HepG2 (cell line): ENCODE results near the gene CCDC86. TPM values are rescaled to one million over a fixed set of nuclear protein-coding genes. Genes with fewer than 3 reads are reported as not detected.

Source experiments
- GABPA ChIP-seq, 2 experiments: IDR thresholded peaks; 2 replicates each; pipeline ENCODE4 v1.6.1; 2011 to 2016; ENCODE audit warnings: low read depth in 2 of 2, low read length in 1 of 2, missing biosample characterization in 1 of 2, missing genetic modification characterization in 1 of 2
- GABPB1 ChIP-seq: IDR thresholded peaks from 2 replicates; pipeline ENCODE4 v1.6.1; 2016; ENCODE audit warnings: mild to moderate bottlenecking, missing genetic modification reagents, moderate library complexity, missing compliant biosample characterization
- NCOA5 ChIP-seq: sonication (generic); formaldehyde crosslinking; IDR thresholded peaks from 2 replicates; pipeline ENCODE4 v1.4.0; 2020; ENCODE audit warnings: missing genetic modification reagents
- NRL ChIP-seq: sonication (generic); formaldehyde crosslinking; IDR thresholded peaks from 2 replicates; pipeline ENCODE4 v1.5.0; 2020; ENCODE audit warnings: missing genetic modification reagents, mild to moderate bottlenecking, moderate library complexity, borderline replicate concordance
- RELA ChIP-seq: sonication (generic); formaldehyde crosslinking; IDR thresholded peaks from 2 replicates; pipeline ENCODE4 v1.4.0; 2020; ENCODE audit warnings: missing genetic modification reagents
- ZBTB25 ChIP-seq: IDR thresholded peaks from 2 replicates; pipeline ENCODE4 v1.6.1; 2018; ENCODE audit warnings: missing genetic modification reagents
- ZFP1 ChIP-seq: IDR thresholded peaks from 2 replicates; pipeline ENCODE4 v1.6.1; 2016
- ZNF225 ChIP-seq: sonication (generic); formaldehyde crosslinking; IDR thresholded peaks from 2 replicates; pipeline ENCODE4 v1.4.0; 2020; ENCODE audit warnings: mild to moderate bottlenecking, missing genetic modification reagents
- ZNF256 ChIP-seq: sonication (generic); formaldehyde crosslinking; conservative IDR thresholded peaks from 2 replicates; pipeline ENCODE4 v1.4.0; 2020; ENCODE audit warnings: missing genetic modification reagents
- ZNF333 ChIP-seq: sonication (generic); formaldehyde crosslinking; IDR thresholded peaks from 2 replicates; pipeline ENCODE4 v1.4.0; 2020; ENCODE audit warnings: mild to moderate bottlenecking, missing genetic modification reagents, borderline replicate concordance
- ZNF543 ChIP-seq: sonication (generic); formaldehyde crosslinking; IDR thresholded peaks from 2 replicates; pipeline ENCODE4 v1.4.0; 2020; ENCODE audit warnings: mild to moderate bottlenecking, missing genetic modification reagents
- ZNF678 ChIP-seq: sonication (generic); formaldehyde crosslinking; IDR thresholded peaks from 2 replicates; pipeline ENCODE4 v1.4.0; 2020; ENCODE audit warnings: mild to moderate bottlenecking, missing genetic modification reagents
- ZSCAN31 ChIP-seq: sonication (generic); formaldehyde crosslinking; IDR thresholded peaks from 2 replicates; pipeline ENCODE4 v1.5.0; 2020; ENCODE audit warnings: low read depth, mild to moderate bottlenecking, missing genetic modification reagents
- polyA plus RNA-seq, 8 experiments: library from polyadenylated mRNA; depleted of rRNA in 3 of 8; stranded (reverse) in 7 of 8; unstranded in 1 of 8; fragments of >200 nt; fragmentation: Illumina TruSeq in 4 of 8; extraction: Trizol in 4 of 8; gene quantifications; 2 replicates each; pipeline versions ENCODE4 v1.2.1 to v1.2.3, GENCODE V29; 2011 to 2016; ENCODE audit warnings: low read depth in 4 of 8, missing spikeins in 1 of 8, mixed read lengths in 1 of 8; ENCODE audit not compliant: insufficient read depth in 1 of 8
- total RNA-seq, 5 experiments: library from RNA; depleted of rRNA; stranded (reverse); fragments of >200 nt; fragmentation: Illumina TruSeq; extraction: Trizol; gene quantifications; 2 replicates each; pipeline ENCODE4 v1.2.3, GENCODE V29; 2016; ENCODE audit warnings: low read depth in 1 of 5
- TF ChIP-seq, protein P1 (sequence below): sonication (generic); formaldehyde crosslinking; IDR thresholded peaks from 2 replicates; pipeline ENCODE4 v1.4.0; 2020; ENCODE audit warnings: low read depth, missing genetic modification reagents
- TF ChIP-seq, protein P2 (sequence below): sonication (generic); formaldehyde crosslinking; IDR thresholded peaks from 2 replicates; pipeline ENCODE4 v1.4.0; 2020; ENCODE audit warnings: missing genetic modification reagents, borderline replicate concordance
- TF ChIP-seq, protein P3 (sequence below): sonication (generic); formaldehyde crosslinking; IDR thresholded peaks from 2 replicates; pipeline ENCODE4 v1.5.0; 2020; ENCODE audit warnings: mild to moderate bottlenecking, missing genetic modification reagents
- TF ChIP-seq, protein P4 (sequence below): sonication (generic); formaldehyde crosslinking; IDR thresholded peaks from 2 replicates; pipeline ENCODE4 v1.4.0; 2020; ENCODE audit warnings: missing genetic modification reagents
- TF ChIP-seq, protein P5 (sequence below): sonication (generic); formaldehyde crosslinking; IDR thresholded peaks from 2 replicates; pipeline ENCODE4 v1.9.0; 2021; ENCODE audit warnings: missing genetic modification reagents, mild to moderate bottlenecking, borderline replicate concordance

CCDC86 gene
- total and polyA plus RNA-seq, 2 of the 13 experiments (the other 11 are each of a cell fraction or from before 2014, with no cell fraction given) = 33.8 to 37.6 TPM

GRCh38 chr11:60880643-60881282, 38.9 kb downstream of the CCDC86 start (continued):
- TF ChIP-seq, protein P1, sequence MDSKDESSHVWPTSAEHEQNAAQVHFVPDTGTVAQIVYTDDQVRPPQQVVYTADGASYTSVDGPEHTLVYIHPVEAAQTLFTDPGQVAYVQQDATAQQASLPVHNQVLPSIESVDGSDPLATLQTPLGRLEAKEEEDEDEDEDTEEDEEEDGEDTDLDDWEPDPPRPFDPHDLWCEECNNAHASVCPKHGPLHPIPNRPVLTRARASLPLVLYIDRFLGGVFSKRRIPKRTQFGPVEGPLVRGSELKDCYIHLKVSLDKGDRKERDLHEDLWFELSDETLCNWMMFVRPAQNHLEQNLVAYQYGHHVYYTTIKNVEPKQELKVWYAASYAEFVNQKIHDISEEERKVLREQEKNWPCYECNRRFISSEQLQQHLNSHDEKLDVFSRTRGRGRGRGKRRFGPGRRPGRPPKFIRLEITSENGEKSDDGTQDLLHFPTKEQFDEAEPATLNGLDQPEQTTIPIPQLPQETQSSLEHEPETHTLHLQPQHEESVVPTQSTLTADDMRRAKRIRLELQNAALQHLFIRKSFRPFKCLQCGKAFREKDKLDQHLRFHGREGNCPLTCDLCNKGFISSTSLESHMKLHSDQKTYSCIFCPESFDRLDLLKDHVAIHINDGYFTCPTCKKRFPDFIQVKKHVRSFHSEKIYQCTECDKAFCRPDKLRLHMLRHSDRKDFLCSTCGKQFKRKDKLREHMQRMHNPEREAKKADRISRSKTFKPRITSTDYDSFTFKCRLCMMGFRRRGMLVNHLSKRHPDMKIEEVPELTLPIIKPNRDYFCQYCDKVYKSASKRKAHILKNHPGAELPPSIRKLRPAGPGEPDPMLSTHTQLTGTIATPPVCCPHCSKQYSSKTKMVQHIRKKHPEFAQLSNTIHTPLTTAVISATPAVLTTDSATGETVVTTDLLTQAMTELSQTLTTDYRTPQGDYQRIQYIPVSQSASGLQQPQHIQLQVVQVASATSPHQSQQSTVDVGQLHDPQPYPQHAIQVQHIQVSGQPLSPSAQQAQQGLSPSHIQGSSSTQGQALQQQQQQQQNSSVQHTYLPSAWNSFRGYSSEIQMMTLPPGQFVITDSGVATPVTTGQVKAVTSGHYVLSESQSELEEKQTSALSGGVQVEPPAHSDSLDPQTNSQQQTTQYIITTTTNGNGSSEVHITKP (CRISPR knock-in tag) = peak; percentile 87
- TF ChIP-seq ZNF333 (CRISPR knock-in tag) = no peak
- TF ChIP-seq ZBTB25 (CRISPR knock-in tag) = peak; percentile 82; the same call in 1 of the 2 replicates
- TF ChIP-seq ZFP1 (CRISPR knock-in tag) = peak; percentile 90
- peak; percentile 68; the same call in 1 of the 2 replicates for TF ChIP-seq ZNF543 (CRISPR knock-in tag)
- TF ChIP-seq, protein P2, sequence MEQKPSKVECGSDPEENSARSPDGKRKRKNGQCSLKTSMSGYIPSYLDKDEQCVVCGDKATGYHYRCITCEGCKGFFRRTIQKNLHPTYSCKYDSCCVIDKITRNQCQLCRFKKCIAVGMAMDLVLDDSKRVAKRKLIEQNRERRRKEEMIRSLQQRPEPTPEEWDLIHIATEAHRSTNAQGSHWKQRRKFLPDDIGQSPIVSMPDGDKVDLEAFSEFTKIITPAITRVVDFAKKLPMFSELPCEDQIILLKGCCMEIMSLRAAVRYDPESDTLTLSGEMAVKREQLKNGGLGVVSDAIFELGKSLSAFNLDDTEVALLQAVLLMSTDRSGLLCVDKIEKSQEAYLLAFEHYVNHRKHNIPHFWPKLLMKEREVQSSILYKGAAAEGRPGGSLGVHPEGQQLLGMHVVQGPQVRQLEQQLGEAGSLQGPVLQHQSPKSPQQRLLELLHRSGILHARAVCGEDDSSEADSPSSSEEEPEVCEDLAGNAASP (CRISPR knock-in tag) = peak; percentile 89
- TF ChIP-seq NCOA5 (CRISPR knock-in tag) = 0 out of 2 replicates have a peak, but pooled peaks have one; percentile 63
- TF ChIP-seq ZNF256 = 0 out of 2 replicates have a peak, but pooled peaks have one; percentile 31
- peak; percentile 51 for TF ChIP-seq GABPB1 (CRISPR knock-in tag)
- peak; percentile 42; the same call in 1 of the 2 replicates for TF ChIP-seq RELA
- TF ChIP-seq, protein P3, sequence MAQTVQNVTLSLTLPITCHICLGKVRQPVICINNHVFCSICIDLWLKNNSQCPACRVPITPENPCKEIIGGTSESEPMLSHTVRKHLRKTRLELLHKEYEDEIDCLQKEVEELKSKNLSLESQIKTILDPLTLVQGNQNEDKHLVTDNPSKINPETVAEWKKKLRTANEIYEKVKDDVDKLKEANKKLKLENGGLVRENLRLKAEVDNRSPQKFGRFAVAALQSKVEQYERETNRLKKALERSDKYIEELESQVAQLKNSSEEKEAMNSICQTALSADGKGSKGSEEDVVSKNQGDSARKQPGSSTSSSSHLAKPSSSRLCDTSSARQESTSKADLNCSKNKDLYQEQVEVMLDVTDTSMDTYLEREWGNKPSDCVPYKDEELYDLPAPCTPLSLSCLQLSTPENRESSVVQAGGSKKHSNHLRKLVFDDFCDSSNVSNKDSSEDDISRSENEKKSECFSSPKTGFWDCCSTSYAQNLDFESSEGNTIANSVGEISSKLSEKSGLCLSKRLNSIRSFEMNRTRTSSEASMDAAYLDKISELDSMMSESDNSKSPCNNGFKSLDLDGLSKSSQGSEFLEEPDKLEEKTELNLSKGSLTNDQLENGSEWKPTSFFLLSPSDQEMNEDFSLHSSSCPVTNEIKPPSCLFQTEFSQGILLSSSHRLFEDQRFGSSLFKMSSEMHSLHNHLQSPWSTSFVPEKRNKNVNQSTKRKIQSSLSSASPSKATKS = no peak
- TF ChIP-seq, protein P4, sequence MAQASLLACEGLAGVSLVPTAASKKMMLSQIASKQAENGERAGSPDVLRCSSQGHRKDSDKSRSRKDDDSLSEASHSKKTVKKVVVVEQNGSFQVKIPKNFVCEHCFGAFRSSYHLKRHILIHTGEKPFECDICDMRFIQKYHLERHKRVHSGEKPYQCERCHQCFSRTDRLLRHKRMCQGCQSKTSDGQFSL (CRISPR knock-in tag) = no peak
- TF ChIP-seq ZSCAN31 (CRISPR knock-in tag) = peak; percentile 67; the same call in 1 of the 2 replicates
- no peak for TF ChIP-seq GABPA (IDR thresholded peaks at IDR 0.05; ENCODE audit: low read depth, low read length)
- peak; percentile 67; the same call in 1 of the 2 replicates for TF ChIP-seq GABPA (CRISPR knock-in tag; IDR thresholded peaks at IDR 0.05; ENCODE audit: low read depth)
- no peak; the same call in 1 of the 2 replicates for TF ChIP-seq ZNF225 (CRISPR knock-in tag)
- TF ChIP-seq, protein P5, sequence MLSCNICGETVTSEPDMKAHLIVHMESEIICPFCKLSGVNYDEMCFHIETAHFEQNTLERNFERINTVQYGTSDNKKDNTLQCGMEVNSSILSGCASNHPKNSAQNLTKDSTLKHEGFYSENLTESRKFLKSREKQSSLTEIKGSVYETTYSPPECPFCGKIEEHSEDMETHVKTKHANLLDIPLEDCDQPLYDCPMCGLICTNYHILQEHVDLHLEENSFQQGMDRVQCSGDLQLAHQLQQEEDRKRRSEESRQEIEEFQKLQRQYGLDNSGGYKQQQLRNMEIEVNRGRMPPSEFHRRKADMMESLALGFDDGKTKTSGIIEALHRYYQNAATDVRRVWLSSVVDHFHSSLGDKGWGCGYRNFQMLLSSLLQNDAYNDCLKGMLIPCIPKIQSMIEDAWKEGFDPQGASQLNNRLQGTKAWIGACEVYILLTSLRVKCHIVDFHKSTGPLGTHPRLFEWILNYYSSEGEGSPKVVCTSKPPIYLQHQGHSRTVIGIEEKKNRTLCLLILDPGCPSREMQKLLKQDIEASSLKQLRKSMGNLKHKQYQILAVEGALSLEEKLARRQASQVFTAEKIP (CRISPR knock-in tag) = no peak
- 0 out of 2 replicates have a peak, but pooled peaks have one; percentile 58 for TF ChIP-seq NRL (CRISPR knock-in tag)
- TF ChIP-seq ZNF678 (CRISPR knock-in tag) = no peak
